Naive B cell (primary cell): ENCODE results near the gene DMAC2L. TPM values are rescaled to one million over a fixed set of nuclear protein-coding genes. Genes with fewer than 3 reads are reported as not detected.
"Not testable (repeated sequence)": the region's sequence is repeated elsewhere in the genome, so short reads cannot be mapped to it uniquely, and the experiment has no call there.

ENCODE experiments used
- ATAC-seq, 2 donors: fragments of 150-1000 bp; cut with Tn5 transposase; 2 replicates each; pipeline ENCODE4 v1.10.0; 2021; ENCODE audit warnings: low read depth in 2 of 2, mild to moderate bottlenecking in 2 of 2, moderate library complexity in 2 of 2
- DNase-seq: peaks from one replicate; pipeline ENCODE4 v3.0.0; 2022
- H3K27ac Mint-ChIP-seq, 6 donors: one replicate each; pipeline ENCODE4 v1.8.0; 2020 to 2022; ENCODE audit warnings: mild to moderate bottlenecking in 6 of 6, mixed read lengths in 6 of 6, moderate library complexity in 5 of 6, inconsistent platforms in 2 of 6
- H3K27me3 Mint-ChIP-seq, 3 donors: one replicate each; pipeline ENCODE4 v1.8.0; 2021 to 2022; ENCODE audit warnings: mixed read lengths in 3 of 3, mild to moderate bottlenecking in 1 of 3
- H3K36me3 Mint-ChIP-seq, 2 donors: one replicate each; pipeline ENCODE4 v1.8.0; 2020 to 2022; ENCODE audit warnings: mixed read lengths in 2 of 2, inconsistent platforms in 1 of 2, mild to moderate bottlenecking in 1 of 2
- H3K4me1 Mint-ChIP-seq, 3 donors: one replicate each; pipeline ENCODE4 v1.8.0; 2020 to 2022; ENCODE audit warnings: mixed read lengths in 3 of 3, inconsistent platforms in 1 of 3, mild to moderate bottlenecking in 1 of 3, moderate library complexity in 1 of 3
- H3K4me3 Mint-ChIP-seq, 8 donors: one replicate each; pipeline ENCODE4 v1.8.0; 2020 to 2022; ENCODE audit warnings: mild to moderate bottlenecking in 8 of 8, mixed read lengths in 8 of 8, moderate library complexity in 8 of 8, inconsistent platforms in 2 of 8
- H3K9me3 Mint-ChIP-seq, 7 donors: one replicate each; pipeline ENCODE4 v1.8.0; 2020 to 2022; ENCODE audit warnings: mixed read lengths in 7 of 7, mild to moderate bottlenecking in 5 of 7, inconsistent platforms in 2 of 7, moderate library complexity in 1 of 7
- polyA plus RNA-seq, 6 donors: library from polyadenylated mRNA; unstranded; fragments of 300-500 nt; fragmentation: Illumina TruSeq; gene quantifications; one replicate each; pipeline ENCODE4 v1.2.3, GENCODE V29; 2021; ENCODE audit warnings: low read depth in 6 of 6

The DMAC2L gene
- polyA plus RNA-seq, 6 donors from 2014 or later = 19.4 to 32.4 (median 28.3) TPM

DNA sequence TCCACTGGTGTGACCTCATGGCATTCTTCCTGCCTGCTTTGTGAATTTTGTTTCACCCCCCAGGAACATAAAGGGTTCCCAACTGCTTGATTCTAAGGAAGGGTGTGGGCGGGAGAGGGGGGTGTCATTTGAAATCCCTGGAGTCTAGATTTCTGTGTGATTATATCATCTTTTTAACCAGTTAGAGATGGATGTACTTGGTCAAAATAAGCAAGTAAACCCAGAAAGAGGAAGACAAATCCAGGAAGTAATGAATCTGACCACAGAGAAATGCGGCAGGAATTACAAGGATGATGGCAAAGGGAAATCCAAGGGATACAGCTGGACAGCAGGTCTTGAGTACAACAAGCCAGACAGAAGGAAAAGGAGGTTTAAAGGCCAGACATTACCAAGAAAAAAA lies 38.9 kb downstream of the DMAC2L start:
- Mint-ChIP-seq H3K27ac (peak overlapping the region in 1 of 6 donors; percentile 82), H3K9me3 (no peaks in the 10 kb centered on the region), H3K4me3 (peak overlapping the region in 1 of 8 donors; percentile 47), H3K4me1 (peaks cover 4 to 13% (median 7%) of the 10 kb centered on the region in 3 donors), H3K27me3 (no peaks in the 10 kb centered on the region), H3K36me3 (no peaks in the 10 kb centered on the region)
- ATAC-seq (no peak), DNase-seq (no peak)

DNA sequence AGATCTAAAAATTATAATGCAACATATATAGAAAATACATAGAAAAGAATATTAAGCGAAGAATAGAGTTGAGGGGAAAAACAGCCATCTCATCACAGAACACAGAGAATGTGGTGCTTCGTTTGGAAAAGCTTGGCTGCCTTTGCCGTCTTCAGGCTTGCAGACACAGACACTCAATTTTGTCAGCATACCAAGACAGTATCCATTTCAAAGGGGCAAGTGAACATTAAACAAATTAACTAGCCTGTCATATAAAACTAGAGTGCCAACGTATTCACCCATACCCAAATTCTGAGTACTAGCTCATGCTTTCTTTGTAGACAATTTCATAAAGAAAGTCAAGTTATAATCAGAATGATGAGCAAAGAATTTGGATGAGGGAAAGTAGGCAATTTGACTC lies 40.5 kb downstream of the DMAC2L start:
- H3K9me3 Mint-ChIP-seq = no peaks in the 10 kb centered on the region
- DNase-seq = no peak

DNA sequence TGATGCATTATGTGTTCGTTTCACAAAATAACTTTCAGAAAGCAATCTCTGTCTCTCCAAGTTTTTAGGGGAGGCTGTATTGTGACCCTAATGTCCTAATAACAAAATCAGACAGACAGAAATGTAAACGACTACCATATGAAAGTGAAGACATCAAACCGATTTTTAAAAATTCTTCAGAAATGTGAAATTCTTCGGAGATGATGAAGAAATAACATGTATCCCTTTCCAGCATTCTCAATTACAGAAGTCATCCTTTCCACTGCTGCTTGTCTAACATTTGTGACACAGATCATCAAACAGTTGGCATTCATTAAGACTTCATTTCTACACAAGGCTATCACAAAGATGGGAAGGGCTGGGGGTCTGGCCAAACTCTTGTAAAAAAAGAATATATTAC lies 41.0 kb downstream of the DMAC2L start:
- Mint-ChIP-seq H3K4me3 (no peak overlapping the region), H3K4me1 (peaks cover 4 to 13% (median 7%) of the 10 kb centered on the region in 3 donors), H3K36me3 (peaks cover 0 to 16% of the 10 kb centered on the region in 2 donors), H3K9me3 (no peaks in the 10 kb centered on the region), H3K27me3 (no peaks in the 10 kb centered on the region), H3K27ac (no peak overlapping the region)
- no peak for DNase-seq
- ATAC-seq = no peak

More for the DNA sequence above, 40.5 kb downstream of the DMAC2L start:
- no peak for ATAC-seq
- H3K4me1 Mint-ChIP-seq = peaks cover 4 to 13% (median 7%) of the 10 kb centered on the region in 3 donors
- H3K36me3 Mint-ChIP-seq = peaks cover 0 to 13% of the 10 kb centered on the region in 2 donors
- H3K4me3 Mint-ChIP-seq = no peak overlapping the region
- no peak overlapping the region for H3K27ac Mint-ChIP-seq
- H3K27me3 Mint-ChIP-seq = no peaks in the 10 kb centered on the region

- Mint-ChIP-seq H3K4me1 (peaks cover 4 to 8% (median 7%) of the 10 kb centered on the region in 3 donors), H3K27ac (no peak overlapping the region), H3K4me3 (no peak overlapping the region), H3K27me3 (no peaks in the 10 kb centered on the region), H3K36me3 (peaks cover 0 to 20% of the 10 kb centered on the region in 2 donors), H3K9me3 (no peaks in the 10 kb centered on the region)
- DNase-seq = no peak
- no peak for ATAC-seq
Observed at GRCh38 chr14:50354527-50354926, 42.4 kb downstream of the DMAC2L start.

DNA sequence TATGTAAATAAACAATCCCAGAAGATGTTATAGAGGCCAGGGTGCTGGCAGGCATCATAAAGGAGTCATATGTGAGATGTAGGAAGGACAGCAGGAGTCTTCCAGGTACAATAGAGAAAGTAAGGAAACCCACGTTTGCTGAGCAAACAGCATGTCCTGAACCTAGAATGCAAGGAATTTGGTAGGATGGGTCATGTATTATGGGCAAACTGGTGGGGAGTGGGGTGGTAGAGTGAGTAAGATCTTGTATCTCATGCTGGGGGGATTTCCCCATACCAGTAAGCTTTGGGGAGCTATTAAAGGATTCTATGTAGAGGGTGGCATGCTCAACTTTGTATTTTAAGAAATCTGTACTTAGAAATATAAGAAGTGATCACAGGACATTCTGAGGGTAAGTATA lies 43.6 kb downstream of the DMAC2L start:
- DNase-seq (no peak), ATAC-seq (no peak)
- Mint-ChIP-seq H3K36me3 (peaks cover 0 to 20% of the 10 kb centered on the region in 2 donors), H3K4me3 (no peak overlapping the region), H3K27ac (peak overlapping the region in 2 of 6 donors; percentile 30 to 50), H3K4me1 (peaks cover 6 to 14% (median 7%) of the 10 kb centered on the region in 3 donors), H3K27me3 (no peaks in the 10 kb centered on the region), H3K9me3 (no peaks in the 10 kb centered on the region)

GRCh38 chr14:50356283-50356682 lies 44.2 kb downstream of the DMAC2L start:
- ATAC-seq, H3K27me3 Mint-ChIP-seq, H3K9me3 Mint-ChIP-seq, DNase-seq, H3K4me3 Mint-ChIP-seq, H3K27ac Mint-ChIP-seq: not testable (repeated sequence)
- Mint-ChIP-seq H3K4me1 (peaks cover 3 to 16% (median 5%) of the 10 kb centered on the region in 3 donors), H3K36me3 (peaks cover 0 to 20% of the 10 kb centered on the region in 2 donors)

DNA sequence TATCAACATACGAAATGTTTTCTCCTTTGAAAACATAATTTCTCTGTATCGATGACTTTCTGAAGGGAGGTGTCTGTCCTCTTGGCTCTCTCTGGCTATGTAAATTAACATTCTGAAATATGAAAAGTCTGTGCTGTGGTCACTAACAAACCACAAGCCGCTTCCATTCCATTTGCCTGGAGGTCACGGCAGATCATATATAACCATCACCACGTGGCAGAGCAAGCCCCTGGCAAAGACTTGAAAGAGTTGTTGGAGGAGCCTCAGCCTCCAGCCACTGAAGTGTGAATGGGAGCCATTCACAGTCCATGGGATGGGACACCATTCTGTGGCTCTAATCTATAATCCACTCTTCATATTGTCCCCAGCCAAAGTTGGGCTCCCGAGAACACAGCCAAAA lies 45.0 kb downstream of the DMAC2L start:
- DNase-seq = no peak
- no peak for ATAC-seq
- peaks cover 0 to 11% (median 7%) of the 10 kb centered on the region in 3 donors for H3K4me1 Mint-ChIP-seq
- peak overlapping the region in 3 of 6 donors; percentile 26 to 43 (median 39) for H3K27ac Mint-ChIP-seq
- H3K36me3 Mint-ChIP-seq = peaks cover 0 to 20% of the 10 kb centered on the region in 2 donors
- H3K27me3 Mint-ChIP-seq = no peaks in the 10 kb centered on the region
- no peak overlapping the region for H3K4me3 Mint-ChIP-seq
- no peaks in the 10 kb centered on the region for H3K9me3 Mint-ChIP-seq

- Mint-ChIP-seq H3K27me3 (no peaks in the 10 kb centered on the region), H3K4me3 (no peak overlapping the region), H3K9me3 (peaks cover 0 to 4% (median 0%) of the 10 kb centered on the region in 7 donors), H3K4me1 (peaks cover 4 to 16% (median 14%) of the 10 kb centered on the region in 3 donors), H3K36me3 (peaks cover 0 to 20% of the 10 kb centered on the region in 2 donors), H3K27ac (peak overlapping the region in 1 of 6 donors; percentile 18)
- DNase-seq = no peak
- ATAC-seq = no peak
Observed at GRCh38 chr14:50357753-50358395, 45.8 kb downstream of the DMAC2L start.

DNA sequence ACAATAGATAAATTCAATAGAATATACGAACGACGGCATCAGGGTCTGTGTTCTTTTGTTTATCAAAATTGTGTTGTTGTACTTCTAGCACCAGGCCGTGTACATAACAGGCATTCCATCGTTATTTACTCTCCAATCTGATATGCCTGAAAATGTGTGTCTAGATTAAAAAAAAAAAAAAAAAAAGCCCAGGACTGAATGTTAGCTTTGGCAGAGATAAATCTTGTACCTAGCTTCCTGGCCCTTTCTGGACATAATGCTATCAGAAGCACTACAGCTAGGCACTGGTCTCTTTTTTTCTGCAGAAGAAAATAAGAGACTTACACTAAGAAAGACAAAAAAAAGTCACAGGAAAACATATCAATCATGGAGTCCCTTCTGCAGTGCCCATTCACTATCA lies 47.5 kb downstream of the DMAC2L start:
- H3K4me3 Mint-ChIP-seq = peak overlapping the region in 1 of 8 donors; percentile 31

DNA sequence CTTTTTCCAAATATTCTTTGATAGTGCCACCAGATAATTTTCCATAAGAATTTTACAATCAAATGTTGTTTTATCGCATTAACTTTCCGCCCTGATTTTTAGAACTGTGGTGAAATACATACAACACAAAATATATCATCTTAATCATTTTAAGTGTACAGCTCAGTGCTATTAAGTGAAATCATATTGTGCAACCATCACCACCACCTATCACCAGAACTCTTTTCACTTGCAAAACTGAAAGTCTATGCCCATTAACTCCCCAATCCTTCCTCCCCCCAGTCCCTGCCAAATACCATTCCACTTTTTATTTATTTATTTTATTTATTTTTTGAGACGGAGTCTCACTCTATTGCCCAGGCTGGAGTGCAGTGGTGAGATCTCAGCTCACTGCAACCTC lies 48.0 kb downstream of the DMAC2L start:
- no peak for DNase-seq
- Mint-ChIP-seq H3K27me3 (no peaks in the 10 kb centered on the region), H3K36me3 (peaks cover 0 to 20% of the 10 kb centered on the region in 2 donors), H3K27ac (no peak overlapping the region), H3K4me3 (peak overlapping the region in 1 of 8 donors; percentile 31), H3K4me1 (peaks cover 18 to 30% (median 25%) of the 10 kb centered on the region in 3 donors), H3K9me3 (peaks cover 0 to 5% (median 0%) of the 10 kb centered on the region in 7 donors)
- no peak for ATAC-seq

More for the DNA sequence above, 47.5 kb downstream of the DMAC2L start:
- H3K27ac Mint-ChIP-seq = no peak overlapping the region
- no peaks in the 10 kb centered on the region for H3K27me3 Mint-ChIP-seq
- ATAC-seq (no peak), DNase-seq (no peak)
- peaks cover 0 to 5% (median 0%) of the 10 kb centered on the region in 7 donors for H3K9me3 Mint-ChIP-seq
- peaks cover 14 to 30% (median 25%) of the 10 kb centered on the region in 3 donors for H3K4me1 Mint-ChIP-seq
- peaks cover 0 to 20% of the 10 kb centered on the region in 2 donors for H3K36me3 Mint-ChIP-seq

DNA sequence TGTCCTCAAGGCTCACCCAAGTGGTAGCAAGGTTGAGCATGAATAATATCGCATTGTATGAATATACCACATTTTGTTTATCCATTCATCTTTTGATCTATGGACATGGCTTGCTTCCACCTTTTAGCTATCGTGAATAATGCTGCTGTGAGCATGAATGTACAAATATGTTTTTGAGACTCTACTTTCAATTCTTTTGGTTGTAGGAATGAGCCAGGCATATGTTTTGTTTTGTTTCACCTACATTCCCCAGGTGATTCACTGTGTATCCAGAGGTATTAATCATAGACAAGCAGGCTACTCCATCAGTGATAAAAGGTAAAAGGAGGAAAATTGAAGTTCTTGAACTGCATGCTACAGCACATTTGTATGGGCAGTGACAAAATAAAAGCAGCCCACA lies 48.7 kb downstream of the DMAC2L start:
- Mint-ChIP-seq H3K9me3 (peaks cover 0 to 5% (median 0%) of the 10 kb centered on the region in 7 donors), H3K27ac (no peak overlapping the region), H3K36me3 (peaks cover 0 to 20% of the 10 kb centered on the region in 2 donors), H3K4me3 (peak overlapping the region in 2 of 8 donors; percentile 16 to 18), H3K27me3 (no peaks in the 10 kb centered on the region), H3K4me1 (peaks cover 23 to 31% (median 27%) of the 10 kb centered on the region in 3 donors)
- no peak for ATAC-seq
- DNase-seq = no peak

- H3K9me3 Mint-ChIP-seq, DNase-seq, H3K27me3 Mint-ChIP-seq, ATAC-seq: not testable (repeated sequence)
- H3K36me3 Mint-ChIP-seq = peaks cover 0 to 12% of the 10 kb centered on the region in 2 donors
- peaks cover 32 to 40% (median 34%) of the 10 kb centered on the region in 3 donors for H3K4me1 Mint-ChIP-seq
- H3K27ac Mint-ChIP-seq = peak overlapping the region in 2 of 6 donors; percentile 42 to 96
- peak overlapping the region in 5 of 8 donors; percentile 3 to 93 (median 25) for H3K4me3 Mint-ChIP-seq
Observed at GRCh38 chr14:50361473-50362403, 49.6 kb downstream of the DMAC2L start.
